ENCODE data around the gene PRR33. TPM values are rescaled to one million over a fixed set of nuclear protein-coding genes. Genes with fewer than 3 reads are reported as not detected.

The PRR33 gene
- total and polyA plus RNA-seq, 4 donors, result not detected

DNA sequence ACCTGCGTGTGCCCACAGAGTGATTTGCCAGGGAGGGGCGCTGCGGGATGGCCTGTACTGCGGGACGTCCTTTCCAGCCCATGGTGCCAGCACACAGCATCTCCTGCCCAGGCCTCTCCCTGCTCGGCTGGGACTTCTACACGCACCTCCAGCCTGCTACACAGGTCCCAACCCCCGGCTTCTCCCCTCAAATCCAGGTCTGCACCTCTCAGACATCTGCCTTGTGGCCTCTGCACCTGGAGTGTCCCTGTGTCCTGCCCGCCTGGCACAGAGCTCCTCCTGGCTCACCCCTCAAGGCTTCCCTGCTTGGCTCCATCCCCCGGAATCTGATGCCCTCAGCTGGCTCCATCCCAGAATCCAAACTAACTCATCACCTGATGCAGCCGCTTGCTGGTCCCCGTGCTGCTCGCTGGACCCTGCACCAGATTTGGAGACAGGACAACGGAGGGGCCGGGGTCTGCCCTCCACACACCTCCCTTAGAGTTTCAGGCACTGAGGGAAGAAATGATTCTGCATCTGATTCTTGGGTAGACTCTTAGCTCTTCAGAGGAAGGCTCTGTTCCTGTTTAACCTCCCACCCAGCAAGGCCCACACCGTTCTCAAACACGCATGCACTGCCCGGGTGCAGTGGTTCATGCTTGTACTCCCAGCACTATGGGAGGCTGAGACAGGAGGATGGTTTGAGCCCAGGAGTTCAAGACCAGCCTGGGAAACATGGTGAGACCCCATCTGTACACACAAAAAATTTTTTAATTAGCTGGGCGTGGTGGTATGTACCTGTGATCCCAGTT is 42.9 kb downstream of the PRR33 start:
- Histone ChIP-seq H3K4me1 (ENCODE audit: control insufficient read depth in 4 of 4, insufficient read depth in 4 of 4, low read length in 3 of 4) (peaks cover 0 to 7% (median 3%) of the 10 kb centered on the region in 4 donors), H3K9ac (ENCODE audit: low read depth in 1 of 2, low read length in 2 of 2) (no peak overlapping the region), H3K4me3 (ENCODE audit: low read depth in 1 of 3, low read length in 3 of 3) (no peak overlapping the region), H3K36me3 (ENCODE audit: control insufficient read depth in 4 of 4, insufficient read depth in 3 of 4, low read depth in 1 of 4, low read length in 3 of 4) (no peaks in the 10 kb centered on the region), H3K27ac (ENCODE audit: low read depth in 1 of 2, low read length in 2 of 2) (no peak overlapping the region), H3K9me3 (ENCODE audit: control insufficient read depth in 4 of 4, low read length in 3 of 4) (no peaks in the 10 kb centered on the region), H3K27me3 (ENCODE audit: control insufficient read depth in 4 of 4, insufficient read depth in 4 of 4, low read length in 3 of 4) (no peaks in the 10 kb centered on the region)
- TF ChIP-seq, protein P1, sequence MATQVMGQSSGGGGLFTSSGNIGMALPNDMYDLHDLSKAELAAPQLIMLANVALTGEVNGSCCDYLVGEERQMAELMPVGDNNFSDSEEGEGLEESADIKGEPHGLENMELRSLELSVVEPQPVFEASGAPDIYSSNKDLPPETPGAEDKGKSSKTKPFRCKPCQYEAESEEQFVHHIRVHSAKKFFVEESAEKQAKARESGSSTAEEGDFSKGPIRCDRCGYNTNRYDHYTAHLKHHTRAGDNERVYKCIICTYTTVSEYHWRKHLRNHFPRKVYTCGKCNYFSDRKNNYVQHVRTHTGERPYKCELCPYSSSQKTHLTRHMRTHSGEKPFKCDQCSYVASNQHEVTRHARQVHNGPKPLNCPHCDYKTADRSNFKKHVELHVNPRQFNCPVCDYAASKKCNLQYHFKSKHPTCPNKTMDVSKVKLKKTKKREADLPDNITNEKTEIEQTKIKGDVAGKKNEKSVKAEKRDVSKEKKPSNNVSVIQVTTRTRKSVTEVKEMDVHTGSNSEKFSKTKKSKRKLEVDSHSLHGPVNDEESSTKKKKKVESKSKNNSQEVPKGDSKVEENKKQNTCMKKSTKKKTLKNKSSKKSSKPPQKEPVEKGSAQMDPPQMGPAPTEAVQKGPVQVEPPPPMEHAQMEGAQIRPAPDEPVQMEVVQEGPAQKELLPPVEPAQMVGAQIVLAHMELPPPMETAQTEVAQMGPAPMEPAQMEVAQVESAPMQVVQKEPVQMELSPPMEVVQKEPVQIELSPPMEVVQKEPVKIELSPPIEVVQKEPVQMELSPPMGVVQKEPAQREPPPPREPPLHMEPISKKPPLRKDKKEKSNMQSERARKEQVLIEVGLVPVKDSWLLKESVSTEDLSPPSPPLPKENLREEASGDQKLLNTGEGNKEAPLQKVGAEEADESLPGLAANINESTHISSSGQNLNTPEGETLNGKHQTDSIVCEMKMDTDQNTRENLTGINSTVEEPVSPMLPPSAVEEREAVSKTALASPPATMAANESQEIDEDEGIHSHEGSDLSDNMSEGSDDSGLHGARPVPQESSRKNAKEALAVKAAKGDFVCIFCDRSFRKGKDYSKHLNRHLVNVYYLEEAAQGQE (IDR thresholded peaks at IDR 0.05), result no peak
- DNase-seq (ENCODE audit: low spot score), result no peak
- 93% methylated on average over 19 of the region's 19 CpGs for WGBS

GRCh38 chr11:1847926-1848639 is 43.6 kb downstream of the PRR33 start:
- Histone ChIP-seq H3K4me1 (ENCODE audit: control insufficient read depth in 4 of 4, insufficient read depth in 4 of 4, low read length in 3 of 4) (peaks cover 0 to 7% (median 3%) of the 10 kb centered on the region in 4 donors), H3K27me3 (ENCODE audit: control insufficient read depth in 4 of 4, insufficient read depth in 4 of 4, low read length in 3 of 4) (no peaks in the 10 kb centered on the region), H3K9me3 (ENCODE audit: control insufficient read depth in 4 of 4, low read length in 3 of 4) (no peaks in the 10 kb centered on the region), H3K4me3 (ENCODE audit: low read depth in 1 of 3, low read length in 3 of 3) (no peak overlapping the region), H3K27ac (ENCODE audit: low read depth in 1 of 2, low read length in 2 of 2) (no peak overlapping the region), H3K9ac (ENCODE audit: low read depth in 1 of 2, low read length in 2 of 2) (no peak overlapping the region), H3K36me3 (ENCODE audit: control insufficient read depth in 4 of 4, insufficient read depth in 3 of 4, low read depth in 1 of 4, low read length in 3 of 4) (no peaks in the 10 kb centered on the region)
- no peak for DNase-seq (ENCODE audit: low spot score)
- 83% methylated on average over 18 of the region's 18 CpGs for WGBS
- TF ChIP-seq YY1 (IDR thresholded peaks at IDR 0.05), result no peak
- TF ChIP-seq, protein P1 (IDR thresholded peaks at IDR 0.05), result no peak
- TF ChIP-seq NR2F2 (IDR thresholded peaks at IDR 0.05), result no peak
- no peak for TF ChIP-seq RAD21 (IDR thresholded peaks at IDR 0.05)
- TF ChIP-seq HNF4A (conservative IDR thresholded peaks at IDR 0.05), result no peak
- TF ChIP-seq, protein P2, sequence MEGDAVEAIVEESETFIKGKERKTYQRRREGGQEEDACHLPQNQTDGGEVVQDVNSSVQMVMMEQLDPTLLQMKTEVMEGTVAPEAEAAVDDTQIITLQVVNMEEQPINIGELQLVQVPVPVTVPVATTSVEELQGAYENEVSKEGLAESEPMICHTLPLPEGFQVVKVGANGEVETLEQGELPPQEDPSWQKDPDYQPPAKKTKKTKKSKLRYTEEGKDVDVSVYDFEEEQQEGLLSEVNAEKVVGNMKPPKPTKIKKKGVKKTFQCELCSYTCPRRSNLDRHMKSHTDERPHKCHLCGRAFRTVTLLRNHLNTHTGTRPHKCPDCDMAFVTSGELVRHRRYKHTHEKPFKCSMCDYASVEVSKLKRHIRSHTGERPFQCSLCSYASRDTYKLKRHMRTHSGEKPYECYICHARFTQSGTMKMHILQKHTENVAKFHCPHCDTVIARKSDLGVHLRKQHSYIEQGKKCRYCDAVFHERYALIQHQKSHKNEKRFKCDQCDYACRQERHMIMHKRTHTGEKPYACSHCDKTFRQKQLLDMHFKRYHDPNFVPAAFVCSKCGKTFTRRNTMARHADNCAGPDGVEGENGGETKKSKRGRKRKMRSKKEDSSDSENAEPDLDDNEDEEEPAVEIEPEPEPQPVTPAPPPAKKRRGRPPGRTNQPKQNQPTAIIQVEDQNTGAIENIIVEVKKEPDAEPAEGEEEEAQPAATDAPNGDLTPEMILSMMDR (IDR thresholded peaks at IDR 0.05; ENCODE audit: low read depth, low read length, missing input control), result no peak
- TF ChIP-seq ATF3 (IDR thresholded peaks at IDR 0.05), result no peak
- no peak for TF ChIP-seq SP1 (IDR thresholded peaks at IDR 0.05)
- TF ChIP-seq, protein P3, sequence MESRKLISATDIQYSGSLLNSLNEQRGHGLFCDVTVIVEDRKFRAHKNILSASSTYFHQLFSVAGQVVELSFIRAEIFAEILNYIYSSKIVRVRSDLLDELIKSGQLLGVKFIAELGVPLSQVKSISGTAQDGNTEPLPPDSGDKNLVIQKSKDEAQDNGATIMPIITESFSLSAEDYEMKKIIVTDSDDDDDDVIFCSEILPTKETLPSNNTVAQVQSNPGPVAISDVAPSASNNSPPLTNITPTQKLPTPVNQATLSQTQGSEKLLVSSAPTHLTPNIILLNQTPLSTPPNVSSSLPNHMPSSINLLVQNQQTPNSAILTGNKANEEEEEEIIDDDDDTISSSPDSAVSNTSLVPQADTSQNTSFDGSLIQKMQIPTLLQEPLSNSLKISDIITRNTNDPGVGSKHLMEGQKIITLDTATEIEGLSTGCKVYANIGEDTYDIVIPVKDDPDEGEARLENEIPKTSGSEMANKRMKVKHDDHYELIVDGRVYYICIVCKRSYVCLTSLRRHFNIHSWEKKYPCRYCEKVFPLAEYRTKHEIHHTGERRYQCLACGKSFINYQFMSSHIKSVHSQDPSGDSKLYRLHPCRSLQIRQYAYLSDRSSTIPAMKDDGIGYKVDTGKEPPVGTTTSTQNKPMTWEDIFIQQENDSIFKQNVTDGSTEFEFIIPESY (IDR thresholded peaks at IDR 0.05), result no peak
- no peak for TF ChIP-seq EGR1 (IDR thresholded peaks at IDR 0.05; ENCODE audit: low read depth in 2 of 2)
- no peak for TF ChIP-seq JUND (IDR thresholded peaks at IDR 0.05)
- no peak for TF ChIP-seq HNF4G (IDR thresholded peaks at IDR 0.05)
- no peak for TF ChIP-seq TAF1 (conservative IDR thresholded peaks at IDR 0.05)
- no peak for TF ChIP-seq FOXA1 (IDR thresholded peaks at IDR 0.05)
- TF ChIP-seq RXRA (IDR thresholded peaks at IDR 0.05), result no peak
- TF ChIP-seq FOXA2 (IDR thresholded peaks at IDR 0.05), result no peak
- TF ChIP-seq GABPA (IDR thresholded peaks at IDR 0.05 in 1 of 2, conservative IDR thresholded peaks at IDR 0.05 in 1 of 2), result no peak
